ENCODE results near the gene GRID1.

DNA sequence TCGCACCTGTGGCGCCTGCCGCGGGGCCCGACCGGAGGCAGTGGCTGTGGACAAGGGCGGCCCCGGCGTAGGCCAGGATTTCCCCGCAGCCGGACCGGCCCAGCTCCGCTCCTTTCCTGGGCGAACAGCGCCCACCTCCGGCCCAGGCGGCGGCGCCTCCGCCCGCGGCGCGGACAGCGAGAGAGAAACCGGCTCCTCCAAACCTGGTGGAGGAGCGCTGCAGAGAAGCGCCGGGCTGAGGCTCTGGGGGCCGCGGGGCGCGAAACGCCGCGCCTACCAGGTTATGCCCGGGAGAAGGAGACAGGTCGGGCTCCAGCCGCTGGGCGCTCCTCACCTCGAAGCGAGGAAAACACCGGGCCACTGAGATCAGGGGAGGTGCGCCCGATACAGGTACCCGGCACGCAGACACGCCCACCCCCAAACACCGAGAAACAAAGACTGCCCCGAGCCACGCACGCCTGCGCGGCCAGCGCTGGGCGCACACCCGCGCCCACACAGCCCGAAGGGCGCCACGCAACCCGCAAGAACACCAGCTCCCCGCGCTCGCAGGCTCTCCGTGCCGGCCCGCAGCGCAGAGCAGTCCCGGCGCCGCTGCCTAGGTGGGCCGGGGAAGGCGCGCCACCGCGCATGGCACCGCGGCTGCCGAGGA is 3.3 kb downstream of the GRID1 start:
- TF ChIP-seq GATA2 (IDR thresholded peaks at IDR 0.05; ENCODE audit: low read depth, low read length) (no peak), GATA3 (IDR thresholded peaks at IDR 0.05; ENCODE audit: low read depth, low read length) (no peak)

All from SH-SY5Y (cell line).